Stimulated activated CD4-positive, alpha-beta T cell treated with anti-CD3 and anti-CD28 coated beads, Interleukin-1b, Interleukin-23, amount 100 ng/mL, for 48 hours (primary cell): ENCODE measurements around the gene GTSE1.

ENCODE experiments used
- DNase-seq: peaks from one replicate; pipeline ENCODE4 v3.0.0-alpha.2; 2020

The GTSE1 gene

DNA sequence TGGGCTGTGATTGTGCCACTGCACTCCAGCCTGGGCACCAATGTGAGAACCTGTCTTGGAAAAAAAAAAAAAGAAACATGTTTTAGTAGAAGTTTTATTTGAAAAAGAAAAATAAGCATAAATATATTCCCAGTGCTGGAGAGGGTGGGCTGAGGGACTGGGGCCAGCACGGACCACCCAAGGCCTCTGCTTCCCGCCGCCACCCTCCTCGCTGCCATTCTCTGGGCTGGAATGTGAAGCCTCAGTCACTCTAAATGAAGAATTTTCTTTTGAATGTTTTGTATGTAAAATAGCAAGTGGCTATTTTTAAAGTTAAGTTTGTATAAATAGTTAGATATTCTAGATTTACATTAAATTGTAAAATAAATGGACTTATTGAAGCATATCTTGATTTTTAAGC lies 33.8 kb downstream of the GTSE1 start:
- no peak for DNase-seq

DNA sequence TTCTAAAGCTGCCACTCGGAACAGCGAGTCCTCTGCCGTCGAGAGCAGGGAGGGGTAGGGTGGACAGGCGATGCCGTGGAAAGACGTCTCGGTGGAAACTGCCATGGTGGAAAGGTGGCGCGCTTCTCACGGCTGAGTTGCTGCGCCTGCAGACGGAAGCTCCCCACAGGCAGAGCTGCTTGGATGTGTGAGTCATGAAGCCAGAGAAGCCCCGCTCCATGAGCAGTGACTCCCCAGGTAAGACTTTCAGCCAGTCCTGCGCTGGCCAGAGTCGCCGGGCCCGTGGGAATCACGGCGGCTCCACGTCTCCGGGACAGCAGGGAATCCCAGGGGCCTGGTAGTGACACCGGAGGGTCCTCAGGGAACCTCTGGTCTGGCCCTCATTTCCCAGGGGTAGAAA lies 34.8 kb downstream of the GTSE1 start:
- DNase-seq = no peak

DNA sequence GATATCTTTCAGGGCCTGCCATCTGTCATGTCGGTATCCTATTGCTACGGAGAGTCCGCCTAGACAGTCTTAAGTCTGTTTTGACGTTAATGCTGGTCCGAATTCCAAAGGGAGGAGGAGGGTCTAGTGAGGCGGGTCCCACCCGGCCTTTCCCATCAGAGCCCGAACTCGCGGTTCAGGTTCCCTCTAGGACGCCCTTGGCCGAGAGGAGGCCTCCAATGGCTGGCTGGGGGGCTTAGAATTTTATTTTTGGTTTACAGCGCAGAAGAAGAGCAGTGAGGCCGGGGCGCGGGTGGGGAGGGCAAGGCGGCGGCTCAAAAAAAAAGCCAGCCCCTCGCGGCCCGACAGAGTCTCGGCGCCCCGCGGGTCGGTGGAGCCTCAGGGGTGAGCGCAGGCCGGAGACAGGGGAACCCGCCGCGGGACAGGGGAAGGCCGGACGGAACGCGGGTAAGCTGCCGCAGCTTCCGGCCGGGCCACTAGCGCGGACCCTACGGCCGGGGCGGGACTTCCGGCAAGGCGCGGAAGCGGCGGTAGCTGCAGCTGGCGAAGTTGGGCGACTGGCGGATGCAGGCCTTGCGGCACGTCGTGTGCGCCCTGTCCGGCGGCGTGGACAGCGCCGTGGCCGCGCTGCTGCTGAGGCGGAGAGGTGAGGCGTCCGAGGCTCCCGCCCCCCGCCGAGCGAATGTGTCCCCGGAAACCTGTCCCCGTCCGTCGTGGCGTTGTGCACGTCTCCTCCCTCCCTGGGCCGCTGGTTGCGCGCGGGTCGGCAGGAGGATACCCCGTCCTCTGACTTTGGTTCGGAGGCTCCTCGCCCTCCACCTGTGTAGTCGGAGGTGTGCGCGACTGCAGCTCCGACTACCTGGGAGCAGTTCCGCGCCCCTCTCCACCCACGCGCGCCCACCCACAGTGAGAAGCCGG lies 38.8 kb downstream of the GTSE1 start, which contains the start of gene TRMU:
TRMU (plus strand) TSS at position 514 of the 918 bp plus-strand sequence; CDS start at position 565, 51 bp downstream.
- peak; percentile 74 for DNase-seq

DNA sequence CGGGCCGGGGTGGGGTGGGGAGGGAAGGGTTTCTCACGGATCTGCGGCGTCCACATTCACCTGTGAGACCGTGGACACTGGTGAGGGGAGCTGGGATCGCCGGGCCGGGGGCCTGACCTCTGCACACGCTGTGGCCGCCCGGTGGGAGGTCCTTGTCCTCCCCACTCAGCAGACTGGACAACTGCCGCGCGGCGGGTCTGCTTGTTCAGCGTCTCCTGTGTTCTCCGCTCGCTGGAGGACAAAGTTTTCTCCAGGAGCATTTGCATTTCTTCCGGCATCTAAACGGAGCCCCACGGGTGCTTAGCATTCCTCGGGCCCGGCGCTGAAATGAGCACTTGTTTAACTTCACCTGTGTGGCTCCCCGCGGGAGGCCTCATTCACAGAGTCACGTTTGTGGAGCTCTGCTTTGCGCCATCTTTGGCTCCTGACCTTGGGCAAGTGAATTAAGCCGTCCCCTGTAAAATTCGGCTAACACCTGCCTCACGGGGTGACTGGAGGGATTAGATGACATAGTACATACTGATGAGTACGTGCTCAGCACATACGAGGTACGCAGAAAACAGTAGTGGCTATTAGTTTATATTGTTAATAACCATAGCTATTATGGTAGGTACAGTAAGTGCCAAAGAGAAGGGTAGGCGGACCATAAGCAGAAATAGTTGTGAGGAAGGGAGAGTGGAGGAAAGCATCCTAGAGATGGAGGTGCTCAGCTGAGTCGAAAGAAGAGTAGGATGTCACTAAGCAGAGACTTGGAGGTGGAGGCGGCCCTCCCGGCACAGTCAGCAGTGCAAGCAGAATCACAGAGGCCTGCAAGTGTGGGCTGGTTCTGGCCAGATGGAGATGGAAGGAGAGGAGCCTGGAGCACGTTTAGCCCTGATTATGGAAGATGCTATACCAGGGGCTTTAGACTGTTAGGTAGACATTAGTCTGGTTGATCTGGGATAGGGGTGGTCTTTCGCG lies 39.7 kb downstream of the GTSE1 start:
- DNase-seq = peak; percentile 27

DNA sequence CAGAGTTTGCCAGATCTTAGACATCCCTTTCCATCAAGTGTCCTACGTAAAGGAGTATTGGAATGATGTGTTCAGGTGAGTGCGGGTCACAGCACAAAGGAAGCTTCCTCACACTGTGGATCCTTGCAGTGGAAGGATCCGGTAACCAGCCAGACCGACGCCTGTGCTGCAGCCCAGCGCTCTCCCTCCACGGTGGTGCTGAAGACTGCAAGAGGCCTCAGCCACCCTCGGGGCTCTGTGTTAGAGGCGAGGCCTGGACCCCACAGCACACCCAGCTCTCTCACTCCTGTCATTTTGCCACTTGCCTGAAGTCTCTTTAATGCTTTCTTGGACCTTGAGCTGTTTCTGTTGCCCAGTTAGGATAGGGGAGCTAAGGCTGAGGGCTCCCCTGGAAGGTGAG lies 41.2 kb downstream of the GTSE1 start:
- no peak for DNase-seq

DNA sequence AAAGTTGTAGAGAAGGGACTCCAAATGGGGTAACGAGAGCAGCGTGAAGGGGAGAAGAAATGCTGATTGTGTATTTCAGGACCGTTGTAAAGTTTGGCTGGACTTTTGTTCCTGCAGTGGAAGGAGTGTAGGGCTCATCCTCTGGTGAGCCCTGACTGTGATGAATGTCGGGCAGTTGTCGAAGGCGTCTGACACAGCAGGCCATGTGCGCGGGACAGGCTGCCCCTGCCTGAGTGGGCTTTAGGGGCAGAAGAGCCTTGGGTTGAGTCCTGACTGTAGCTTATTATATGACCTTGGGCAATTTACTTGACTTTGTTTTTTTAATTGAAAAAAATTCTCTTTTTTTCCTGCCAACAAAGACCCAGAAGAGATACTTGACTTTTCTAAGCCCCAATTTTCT lies 42.0 kb downstream of the GTSE1 start:
- DNase-seq = no peak

DNA sequence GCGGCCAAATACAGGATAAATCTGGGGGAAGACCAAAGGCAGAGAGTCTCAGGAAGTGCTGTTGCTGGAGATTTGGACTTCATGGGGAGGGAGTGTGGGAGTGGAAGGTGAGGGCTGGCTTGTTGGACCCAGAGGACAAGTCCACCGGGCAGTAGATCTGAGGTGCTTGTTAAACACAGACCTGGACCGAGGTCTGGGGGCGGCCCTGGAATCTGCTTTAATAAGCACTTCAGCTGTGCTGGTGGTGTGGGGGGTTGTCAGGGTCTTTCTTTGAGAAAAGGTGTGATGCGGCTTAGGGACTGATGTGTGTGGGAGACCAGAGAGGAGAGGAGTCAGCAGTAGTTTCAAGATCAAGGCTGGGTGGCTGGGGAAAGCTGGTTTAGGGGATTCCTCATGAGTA lies 43.3 kb downstream of the GTSE1 start:
- no peak for DNase-seq

DNA sequence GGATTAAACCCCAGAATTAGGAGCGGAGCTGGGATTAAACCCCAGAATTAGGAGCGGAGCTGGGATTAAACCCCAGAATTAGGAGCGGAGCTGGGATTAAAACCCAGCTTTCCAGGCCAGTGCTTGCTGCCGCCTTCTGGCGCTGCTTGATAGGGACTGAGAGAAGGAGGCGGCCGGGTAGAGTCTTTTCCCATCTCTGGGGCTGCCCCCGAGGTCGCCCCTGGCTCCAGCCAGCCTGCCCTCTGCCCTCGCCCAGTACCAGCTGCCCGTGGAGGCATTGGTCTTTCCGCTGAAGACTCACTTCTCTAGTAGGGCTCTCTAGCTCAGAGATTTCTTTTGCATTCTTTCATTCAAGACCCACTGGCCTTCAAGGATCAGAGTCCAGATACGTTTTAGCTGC lies 44.0 kb downstream of the GTSE1 start:
- no peak for DNase-seq

DNA sequence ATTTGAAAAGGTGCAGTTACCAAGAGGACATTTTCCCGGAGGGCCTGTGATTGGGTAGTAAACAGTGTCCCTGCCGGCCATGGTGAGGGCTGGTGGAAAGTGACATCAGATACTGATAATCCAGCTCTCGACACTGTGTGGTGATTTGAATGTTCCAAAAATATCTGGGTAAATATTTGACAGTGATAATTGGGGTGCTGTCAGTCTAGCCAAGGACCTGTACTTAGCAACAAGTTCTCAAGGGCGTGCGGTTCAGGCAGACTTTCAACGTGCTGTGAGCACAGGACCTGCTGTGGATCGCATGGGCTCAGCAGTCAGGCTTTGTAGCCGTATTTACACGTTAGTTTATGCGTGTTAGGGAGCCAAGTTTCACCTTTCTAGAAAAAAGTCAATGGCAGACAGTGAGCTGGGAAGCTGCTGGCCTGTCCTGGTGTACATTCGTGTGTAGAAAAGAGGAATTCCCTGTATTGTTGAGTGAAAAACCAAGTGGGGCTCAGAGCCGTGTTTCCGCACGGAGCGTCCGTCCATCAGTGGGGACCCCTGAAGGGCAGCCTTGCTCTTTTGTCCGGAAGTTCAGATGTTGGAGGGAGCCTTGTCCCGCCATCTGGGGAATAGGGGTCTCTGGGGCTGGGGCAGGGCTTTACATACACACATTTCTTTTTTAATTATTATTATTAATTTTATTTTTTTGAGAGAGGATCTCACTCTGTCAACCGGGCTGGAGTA lies 50.2 kb downstream of the GTSE1 start:
- no peak for DNase-seq

DNA sequence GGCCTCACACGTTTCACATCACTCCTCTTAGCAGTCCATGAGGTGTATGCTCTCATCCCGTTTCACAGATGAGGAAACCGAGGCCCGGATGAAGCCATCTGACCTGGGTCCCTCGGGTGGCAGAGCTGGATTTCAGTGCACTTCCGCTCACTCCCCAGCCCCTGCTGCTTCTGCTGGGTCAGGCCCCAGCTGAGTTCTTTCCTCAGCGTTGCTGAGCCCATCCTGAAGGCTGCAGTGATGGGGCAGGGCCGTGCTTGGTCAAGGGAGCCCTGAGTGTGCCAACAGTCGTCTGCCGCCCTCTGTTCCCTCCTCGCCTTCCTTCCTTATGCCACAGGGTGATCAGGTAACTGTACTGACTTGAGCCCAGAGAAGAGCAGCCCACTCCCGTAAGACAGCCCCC lies 51.0 kb downstream of the GTSE1 start:
- no peak for DNase-seq

DNA sequence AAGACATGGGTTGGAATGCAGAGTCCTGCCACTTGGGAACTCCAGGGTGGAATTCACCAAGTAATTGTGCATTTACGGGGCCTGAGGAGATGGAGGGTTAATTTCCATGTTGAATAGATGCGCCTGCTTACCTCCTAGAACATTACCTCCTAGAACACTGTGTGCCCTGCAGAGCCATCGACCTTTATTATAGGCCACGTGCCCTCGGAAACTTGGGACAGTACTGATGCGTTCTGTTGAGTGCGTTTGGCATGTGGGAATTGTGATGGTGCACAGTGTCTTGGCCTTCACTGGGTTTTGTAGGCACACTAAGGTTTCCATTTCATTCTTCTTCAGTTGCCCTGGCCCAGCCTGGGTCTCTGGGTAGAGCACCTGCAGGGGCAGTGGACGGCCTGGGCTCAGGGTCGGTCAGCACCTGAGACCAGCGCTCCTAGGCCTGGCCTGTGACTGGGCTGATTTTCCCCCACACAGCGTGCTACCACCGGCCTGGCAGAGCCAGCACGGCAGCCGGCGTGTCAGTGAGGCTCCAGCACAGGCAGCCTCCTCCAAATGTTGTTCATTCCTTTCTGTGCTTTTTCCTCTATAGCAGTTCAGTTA lies 51.5 kb downstream of the GTSE1 start:
- no peak for DNase-seq

DNA sequence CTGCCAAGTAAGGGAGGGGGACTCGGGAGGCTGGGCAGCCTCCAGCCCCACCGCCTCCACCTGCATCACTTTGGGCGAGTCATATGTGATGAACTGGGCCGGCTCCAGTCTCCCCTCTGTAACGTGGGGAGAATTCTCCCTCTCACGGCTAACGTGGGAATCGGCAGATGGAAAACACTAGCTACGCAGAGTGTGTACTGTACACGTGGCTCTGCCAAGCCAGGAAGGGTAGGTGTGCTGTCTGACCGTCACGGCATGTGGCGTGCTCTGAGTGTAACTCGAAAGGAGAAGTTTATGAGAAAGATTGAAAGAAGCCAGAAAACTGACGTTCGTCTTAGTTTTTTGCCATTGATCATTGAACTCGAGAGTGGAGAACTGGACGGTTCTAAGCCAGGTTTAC lies 52.6 kb downstream of the GTSE1 start:
- no peak for DNase-seq

DNA sequence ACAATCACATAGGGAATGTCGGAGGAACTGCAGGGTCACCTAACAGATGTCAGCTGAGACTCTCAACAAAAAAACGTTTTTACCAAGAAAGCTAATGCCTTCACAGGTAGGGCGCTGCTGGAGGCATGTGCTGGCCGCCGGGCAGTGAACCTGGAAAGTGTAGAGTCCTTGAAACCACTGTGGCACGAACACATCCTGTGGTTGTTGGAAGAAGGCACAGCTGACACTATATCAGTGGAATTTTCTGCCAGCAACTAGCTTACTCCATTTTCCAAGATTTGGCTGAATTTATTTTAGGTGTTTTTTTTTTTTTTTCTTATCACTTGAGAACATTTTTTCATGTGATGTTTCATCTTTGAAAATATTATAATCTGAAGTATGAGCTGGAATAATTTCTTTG lies 53.0 kb downstream of the GTSE1 start:
- no peak for DNase-seq

DNA sequence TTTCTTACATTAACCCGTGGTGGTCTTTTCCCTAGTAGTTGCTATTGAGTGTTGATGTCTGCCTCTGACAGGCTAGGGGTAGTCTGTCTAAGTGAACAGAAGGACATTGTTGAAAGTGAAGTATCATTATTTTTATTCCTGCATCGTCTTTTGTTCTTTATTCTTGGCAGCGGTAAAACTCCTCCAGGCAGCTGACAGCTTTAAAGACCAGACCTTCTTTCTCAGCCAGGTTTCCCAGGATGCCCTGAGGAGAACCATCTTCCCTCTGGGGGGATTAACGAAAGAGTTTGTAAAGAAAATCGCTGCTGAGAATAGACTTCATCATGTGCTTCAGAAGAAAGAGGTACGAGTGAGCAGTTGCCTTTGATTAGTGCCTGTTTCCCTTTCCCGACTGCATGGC lies 53.5 kb downstream of the GTSE1 start:
- no peak for DNase-seq

DNA sequence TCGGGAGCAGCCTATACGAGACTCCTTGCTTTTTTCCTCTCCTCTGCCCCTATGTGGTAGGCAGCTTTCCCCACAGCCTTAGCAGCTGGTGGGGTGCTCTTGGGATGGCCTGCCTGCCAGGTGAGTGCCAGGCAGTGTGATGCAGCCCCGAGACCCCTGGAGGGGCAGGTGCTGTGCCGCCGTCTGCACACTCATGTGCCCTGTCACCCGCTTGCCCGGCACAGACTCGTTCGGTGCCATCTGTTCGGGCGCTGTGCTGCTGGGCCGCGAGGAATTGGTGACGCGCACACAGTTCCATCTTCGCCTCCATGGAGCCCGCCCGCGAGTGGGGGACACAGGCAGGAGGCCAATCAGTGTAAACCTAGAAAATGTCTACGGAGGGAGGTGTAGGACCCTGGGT lies 54.0 kb downstream of the GTSE1 start:
- no peak for DNase-seq

DNA sequence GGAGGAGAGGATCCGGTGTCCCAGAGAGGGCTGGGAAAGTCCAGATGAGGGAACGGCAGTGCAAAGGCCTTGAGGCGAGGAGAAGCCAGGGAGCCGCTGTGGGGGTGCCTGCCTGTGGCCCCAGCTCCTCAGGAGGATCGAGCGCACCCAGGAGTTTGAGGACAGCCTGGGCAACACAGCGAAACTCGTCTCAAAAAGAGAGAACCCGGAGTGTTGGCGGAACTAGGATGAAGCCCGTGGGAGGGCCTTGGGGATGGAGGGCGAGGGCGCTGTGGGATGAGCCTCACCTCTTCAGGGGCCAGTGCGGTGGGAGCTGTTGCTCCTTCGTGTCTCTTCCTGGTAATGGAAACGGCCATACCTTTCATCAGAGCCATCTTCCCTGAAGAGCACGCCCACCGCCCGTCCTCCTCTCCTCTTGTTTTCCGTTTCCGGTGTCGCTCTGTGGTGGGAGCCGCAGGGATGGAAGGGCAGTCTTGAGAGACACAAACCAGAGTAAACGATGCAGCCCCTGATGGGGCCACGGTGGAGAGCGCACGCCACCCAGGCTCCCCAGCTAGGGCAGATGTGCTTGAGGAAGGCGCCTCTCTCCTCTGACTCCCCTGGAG lies 54.6 kb downstream of the GTSE1 start:
- DNase-seq = no peak

DNA sequence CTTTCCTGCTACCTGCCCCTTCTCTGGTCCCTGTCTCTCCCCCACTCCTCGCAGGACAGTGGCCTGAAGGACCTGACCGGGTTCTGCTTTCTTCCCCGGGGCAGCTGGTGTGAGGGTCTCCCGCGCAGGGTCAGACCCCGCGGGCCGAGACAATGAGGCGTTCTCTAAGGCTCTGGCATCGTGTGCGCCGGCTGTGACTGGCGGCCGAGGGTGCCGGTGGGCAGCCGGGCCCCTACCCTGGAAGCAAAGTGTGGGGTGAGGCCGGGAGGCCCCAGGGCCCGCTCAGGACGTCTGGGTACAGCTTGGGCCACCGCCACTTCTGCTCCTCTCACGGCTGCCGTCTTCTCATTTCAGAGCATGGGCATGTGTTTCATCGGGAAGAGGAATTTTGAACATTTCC lies 55.1 kb downstream of the GTSE1 start:
- DNase-seq = no peak

DNA sequence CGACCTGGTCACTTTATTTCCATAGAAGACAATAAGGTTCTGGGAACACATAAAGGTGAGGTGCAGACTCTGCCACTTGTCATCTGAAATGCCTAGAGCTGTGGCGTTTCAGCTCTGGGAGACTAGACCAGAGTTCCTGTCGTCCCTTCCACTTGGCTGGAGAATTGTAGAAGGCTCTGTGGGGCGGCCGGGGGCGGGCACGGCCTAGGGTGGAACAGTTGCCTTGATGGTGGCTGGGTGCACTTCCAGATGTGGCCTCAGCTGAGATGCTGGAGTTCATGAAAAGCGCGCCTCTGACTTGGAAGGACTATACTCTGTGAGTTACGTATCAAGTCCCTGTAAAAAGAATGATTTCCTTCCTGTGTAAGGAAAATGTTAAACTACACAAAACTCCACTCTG lies 55.6 kb downstream of the GTSE1 start:
- DNase-seq = no peak

DNA sequence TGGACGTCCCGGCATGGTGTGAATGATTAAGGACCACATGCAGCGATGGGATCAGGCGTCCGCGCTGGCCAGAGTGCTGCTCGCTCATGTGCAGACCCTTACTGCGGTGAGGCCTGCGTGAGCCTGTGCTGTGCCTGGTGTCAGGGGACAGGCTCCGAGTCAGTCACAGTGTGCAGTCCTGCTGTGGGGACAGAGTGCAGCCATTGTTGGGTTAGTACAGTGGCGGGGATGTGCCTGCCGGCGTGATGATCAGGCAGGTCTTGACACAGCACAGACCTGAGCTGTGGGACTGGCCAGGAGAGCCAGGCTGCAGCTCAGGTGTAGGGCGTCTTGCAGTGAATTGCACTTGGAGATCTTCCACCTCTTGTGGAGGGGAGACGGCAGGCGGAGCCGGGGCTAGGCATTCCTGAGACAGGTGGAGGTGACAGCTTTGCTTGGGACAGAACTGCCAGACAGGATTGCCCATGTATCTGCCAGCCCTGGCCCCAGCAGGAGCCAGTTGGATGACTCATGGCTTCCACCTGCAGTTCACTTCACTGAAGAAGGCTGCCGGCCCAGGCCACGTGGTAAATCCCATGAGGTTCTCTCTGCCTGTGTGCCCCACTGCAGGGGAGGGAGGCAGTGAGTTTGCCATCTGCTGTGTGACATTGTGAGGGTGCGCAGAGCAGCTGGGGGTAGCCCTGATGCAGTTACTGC lies 56.2 kb downstream of the GTSE1 start:
- no peak for DNase-seq

DNA sequence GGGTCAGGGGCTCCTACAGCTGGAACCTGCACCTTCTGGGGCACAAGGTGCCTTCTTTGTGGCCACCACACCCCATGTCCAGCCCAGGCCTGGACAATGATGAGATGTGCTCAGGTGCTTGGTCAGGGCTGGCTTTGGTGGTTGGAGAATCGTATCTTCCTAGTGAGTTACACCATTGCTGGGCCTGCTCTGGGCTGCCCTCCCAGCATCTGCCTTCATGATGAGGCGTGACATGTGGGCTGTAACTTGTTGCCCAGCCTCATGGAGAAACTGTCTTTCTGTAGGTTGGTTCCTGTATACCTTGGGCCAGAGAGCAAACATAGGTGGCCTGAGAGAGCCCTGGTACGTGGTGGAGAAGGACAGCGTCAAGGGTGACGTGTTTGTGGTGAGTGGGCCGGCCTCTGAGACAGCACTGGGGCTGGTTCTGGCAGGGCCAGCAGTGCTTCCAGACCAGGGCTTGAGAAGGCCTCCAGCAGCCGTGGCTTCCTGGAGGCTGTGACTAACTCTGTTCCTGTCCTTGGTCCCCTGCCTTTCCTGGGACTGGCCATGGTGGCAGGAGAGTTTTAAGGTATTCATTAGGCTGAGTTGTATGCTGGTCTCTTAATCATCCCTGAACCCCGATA lies 56.9 kb downstream of the GTSE1 start:
- no peak for DNase-seq
